A172 (cell line): ENCODE measurements around the gene MRPL24. TPM values are rescaled to one million over a fixed set of nuclear protein-coding genes. Genes with fewer than 3 reads are reported as not detected.

Experiments
- DNase-seq: peaks from one replicate; pipeline ENCODE4 v3.0.0-alpha.2; 2015; ENCODE audit warnings: low spot score
- total RNA-seq: library from RNA; depleted of rRNA; stranded (reverse); fragments of >200 nt; shearing (Covaris generic); gene quantifications from 2 replicates; pipeline ENCODE4 v1.2.3, GENCODE V29; 2014

MRPL24 gene
- total RNA-seq, 1 experiment from 2014 or later: 138 TPM

GRCh38 chr1:156711011-156711817 lies 29.7 kb downstream of the MRPL24 start:
- no peak for DNase-seq

GRCh38 chr1:156709757-156710489 lies 31.0 kb downstream of the MRPL24 start:
- DNase-seq: peak; percentile 85

- no peak for DNase-seq
Measured at GRCh38 chr1:156709031-156709430, 31.9 kb downstream of the MRPL24 start.

DNA sequence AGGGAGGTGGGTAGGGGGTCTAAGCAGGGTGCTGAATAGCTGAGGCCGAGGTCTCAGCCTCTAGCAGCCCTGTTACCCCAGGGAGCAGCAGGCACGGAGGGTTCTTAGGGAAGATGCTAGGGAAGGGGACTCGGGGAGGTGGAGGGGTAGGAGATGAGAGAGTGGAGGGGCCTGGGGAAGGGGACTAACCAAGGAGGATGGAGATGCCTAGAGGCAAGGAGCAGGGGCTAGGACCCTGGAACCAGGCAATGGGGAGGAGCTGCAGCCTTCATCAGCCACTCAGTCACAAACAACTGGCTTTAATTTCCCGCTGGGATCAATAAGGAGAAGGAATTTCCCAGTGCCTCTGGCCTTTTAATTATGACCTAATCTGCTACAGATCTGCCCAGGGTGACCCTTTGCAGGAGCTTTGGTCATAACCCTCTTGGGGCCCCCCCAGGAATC lies 32.6 kb downstream of the MRPL24 start:
- DNase-seq: no peak

- DNase-seq: no peak
Measured at GRCh38 chr1:156707417-156708217, 33.3 kb downstream of the MRPL24 start.

- DNase-seq: no peak
Measured at GRCh38 chr1:156706657-156707416, 34.1 kb downstream of the MRPL24 start.

DNA sequence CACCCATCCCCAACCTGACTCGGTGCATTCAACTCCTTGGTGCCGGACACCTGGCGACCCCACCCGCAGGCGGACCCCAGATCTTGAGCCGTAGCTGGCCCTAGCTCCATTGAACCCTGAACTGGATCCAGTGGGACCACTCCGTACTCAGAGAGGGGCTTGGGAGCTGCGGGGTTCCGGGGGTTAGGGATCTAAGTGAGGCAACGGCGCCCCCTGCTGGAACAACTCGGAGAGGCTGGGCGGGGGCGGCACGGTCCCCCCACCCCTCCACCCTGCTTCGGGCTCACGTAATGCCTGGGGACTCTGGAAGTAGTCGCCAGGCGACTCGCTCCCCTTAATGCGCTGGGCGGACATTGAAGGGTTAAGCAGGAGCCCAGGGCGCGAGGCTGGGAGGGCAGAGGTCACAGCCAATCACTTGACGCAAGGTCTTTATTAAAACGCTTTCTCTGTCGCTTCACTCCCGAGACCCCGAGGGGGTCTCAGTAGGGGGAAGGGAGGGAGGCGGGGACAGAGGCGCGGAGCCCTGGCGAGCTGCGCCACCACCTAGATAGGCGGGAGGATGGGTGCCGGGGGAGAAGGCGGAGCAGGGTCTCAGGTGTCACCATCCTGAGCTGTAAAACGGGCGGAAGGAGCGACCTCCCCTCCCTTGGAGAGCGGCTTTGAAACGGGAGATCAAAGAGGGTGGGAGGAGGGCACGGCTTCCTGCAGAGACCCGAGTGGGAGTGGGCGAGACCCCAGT lies 34.8 kb downstream of the MRPL24 start:
- DNase-seq: no peak

DNA sequence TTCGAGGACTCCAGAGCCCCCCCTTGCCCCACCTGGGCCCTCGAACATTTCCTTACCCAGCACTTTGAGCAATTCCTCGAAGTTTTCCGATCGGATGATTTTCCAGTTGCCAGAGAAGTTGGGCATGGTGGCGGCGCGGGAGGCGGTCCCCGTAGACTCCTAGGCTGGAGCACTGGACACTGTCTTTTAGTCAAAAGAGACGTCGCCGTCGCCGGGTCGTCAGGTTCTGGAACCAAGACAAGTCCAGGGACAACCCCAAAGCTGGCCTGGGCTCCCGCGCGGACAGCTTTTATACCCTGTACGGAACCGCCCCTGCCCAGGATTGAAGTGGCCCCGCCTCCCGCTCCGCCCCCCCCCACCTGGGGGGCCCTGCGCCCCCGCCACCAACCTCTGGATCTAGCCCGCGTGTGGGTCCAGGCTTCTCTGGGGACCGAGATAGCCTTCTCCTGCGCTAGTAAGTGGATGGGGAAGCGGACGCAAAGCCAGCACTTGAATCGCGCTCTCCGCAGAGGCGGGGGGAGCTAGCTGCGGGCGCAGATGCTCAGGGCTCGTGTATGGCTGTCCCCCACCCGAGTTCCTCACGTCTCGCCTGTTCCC lies 35.5 kb downstream of the MRPL24 start, which contains the start of gene CRABP2:
Gene CRABP2 (minus strand): TSS at position 263 of the 597 bp plus-strand sequence. CDS start 137 bp downstream, at position 126.
- no peak for DNase-seq

- DNase-seq: peak; percentile 72
Measured at GRCh38 chr1:156704930-156705320, 36.0 kb downstream of the MRPL24 start.

- no peak for DNase-seq
Measured at GRCh38 chr1:156704166-156704711, 36.6 kb downstream of the MRPL24 start.

GRCh38 chr1:156703741-156704140 lies 37.1 kb downstream of the MRPL24 start:
- no peak for DNase-seq

DNA sequence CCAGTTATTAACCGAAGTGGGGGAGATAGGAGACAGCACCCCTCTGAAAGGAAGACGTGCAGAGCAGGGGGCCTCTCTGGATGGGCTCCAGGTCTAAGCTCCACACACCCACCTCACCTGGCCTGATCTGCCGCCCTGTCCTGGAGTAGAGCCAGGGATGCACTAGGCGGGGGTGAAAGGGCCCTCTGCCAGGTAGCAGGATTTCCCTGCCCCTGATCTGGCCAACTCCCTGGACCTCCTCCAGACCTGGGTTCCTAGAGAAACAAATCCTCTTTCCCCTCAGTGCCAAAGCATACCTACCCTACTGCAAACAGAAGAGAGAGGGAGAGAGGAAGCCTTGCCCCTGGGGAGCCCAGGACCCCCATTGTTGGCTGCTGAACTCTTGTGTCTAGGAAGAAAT lies 37.6 kb downstream of the MRPL24 start:
- DNase-seq: no peak

DNA sequence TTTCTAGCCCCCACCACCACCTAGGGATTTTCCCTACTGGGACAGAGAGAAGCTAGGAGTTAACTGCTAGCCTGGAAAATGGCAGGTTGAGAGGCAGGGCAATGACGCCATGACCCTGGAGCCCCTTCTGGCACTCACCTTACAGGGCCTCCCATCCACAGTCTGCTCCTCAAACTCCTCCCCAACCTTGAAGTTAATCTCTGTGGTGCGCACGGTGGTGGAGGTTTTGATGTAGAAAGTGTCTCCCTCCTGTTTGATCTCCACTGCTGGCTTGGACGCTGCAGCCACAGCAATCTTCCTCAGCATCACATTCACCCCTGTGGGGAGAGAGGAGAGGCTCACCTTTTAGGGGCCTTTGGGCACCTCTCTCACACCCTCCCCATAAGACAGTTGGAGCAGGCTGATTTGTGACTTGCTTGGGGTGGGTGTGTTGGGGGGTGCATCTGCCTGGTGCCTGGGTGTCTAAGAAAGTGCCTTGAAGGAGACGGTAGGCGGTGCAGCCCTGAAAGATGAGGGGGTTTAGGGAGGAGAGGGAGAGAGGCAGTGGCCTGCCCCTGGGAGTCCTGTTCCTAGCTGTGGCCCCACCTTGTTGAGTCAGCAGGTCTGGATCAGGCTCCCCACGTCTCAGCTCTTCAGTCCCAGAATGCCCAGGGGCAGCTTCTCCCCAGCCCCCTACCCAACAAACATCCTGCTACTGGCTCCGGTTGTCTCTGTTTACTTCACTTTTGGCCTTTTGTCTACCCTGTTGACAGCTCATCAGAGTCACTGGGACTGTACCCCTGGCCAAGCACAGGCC lies 40.0 kb downstream of the MRPL24 start:
- no peak for DNase-seq

DNA sequence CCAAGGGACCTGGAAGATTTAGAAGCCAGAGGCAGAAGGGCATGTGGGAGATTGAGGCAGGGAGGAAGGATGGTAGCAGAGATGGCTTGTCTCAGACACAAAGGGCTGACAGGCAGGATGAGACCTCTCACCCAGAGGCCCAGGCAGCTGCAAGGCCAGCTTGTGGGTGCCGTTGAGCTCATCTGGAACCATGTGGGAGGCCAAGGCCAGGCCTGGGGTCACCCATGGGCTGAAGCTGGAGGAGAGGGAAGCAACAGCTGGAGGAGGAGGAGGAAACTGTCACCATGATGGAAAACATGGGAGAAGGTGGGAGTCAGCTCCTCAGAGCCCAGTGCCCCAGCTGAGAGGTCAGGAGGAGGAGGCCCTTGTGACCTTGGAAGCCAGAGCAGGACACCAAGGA lies 41.9 kb downstream of the MRPL24 start:
- DNase-seq: no peak

DNA sequence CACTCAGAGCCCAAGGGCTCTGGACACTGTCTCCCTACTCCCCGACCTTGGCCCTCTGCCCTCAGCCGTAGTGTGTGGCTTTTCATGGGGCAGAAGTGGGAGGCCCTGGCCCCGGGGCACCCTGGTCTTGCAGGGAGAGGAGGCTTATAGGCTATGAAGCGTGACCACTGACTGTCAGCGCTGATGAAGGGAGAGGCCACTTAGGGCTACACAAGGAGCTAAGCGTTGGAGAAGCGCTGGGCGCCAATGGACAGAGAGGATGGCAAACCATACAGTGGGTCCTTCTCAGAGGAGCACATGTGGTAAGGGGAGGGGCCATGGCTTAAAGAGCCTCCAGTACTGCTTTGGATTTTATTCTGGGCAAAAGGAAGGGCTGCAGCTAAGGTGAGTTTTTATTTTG lies 43.4 kb downstream of the MRPL24 start:
- no peak for DNase-seq

DNA sequence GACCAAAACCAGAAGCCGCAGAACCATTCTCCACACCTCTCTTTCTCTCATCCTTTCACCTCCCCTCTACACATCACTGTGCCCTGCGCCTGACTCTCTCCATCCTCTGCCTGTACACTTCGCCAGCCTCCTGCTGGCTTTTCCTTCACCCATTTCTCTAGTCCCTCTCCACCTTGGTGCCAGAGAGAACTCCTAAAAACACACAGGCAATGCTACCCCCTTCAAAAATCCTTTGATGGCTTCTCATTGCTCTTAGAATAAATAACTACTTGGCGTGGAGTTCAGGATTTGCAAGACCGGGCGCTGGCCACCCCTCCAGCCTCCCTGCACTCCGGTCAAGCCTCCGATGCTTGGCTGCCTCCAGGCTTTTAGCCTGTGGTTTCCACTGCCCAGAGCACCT lies 44.1 kb downstream of the MRPL24 start:
- DNase-seq: no peak

GRCh38 chr1:156694690-156694962 lies 46.3 kb downstream of the MRPL24 start:
- no peak for DNase-seq

GRCh38 chr1:156693848-156694689 lies 46.8 kb downstream of the MRPL24 start:
- peak; percentile 33 for DNase-seq
